ENCODE measurements around the gene ARHGAP26.

- TF ChIP-seq CTCF (IDR thresholded peaks at IDR 0.05): no peak
- TF ChIP-seq POLR2A (IDR thresholded peaks at IDR 0.05): no peak
Observed at GRCh38 chr5:142795251-142795650, 25.1 kb downstream of the ARHGAP26 start.

Data from lower leg skin (tissue), 3 donors.